OCI-LY1 (cell line): ENCODE data around the gene DQX1.

Experiments
- H2AFZ ChIP-seq: fragments of 200-600 bp; sonication (generic), shearing (Covaris generic); 2 replicates; pipeline ENCODE4 v1.6.0; 2014; ENCODE audit warnings: antibody characterized with exemption, mild to moderate bottlenecking, low read length
- H3F3A ChIP-seq: fragments of 200-600 bp; sonication (generic), shearing (Covaris generic); 2 replicates; pipeline ENCODE4 v1.6.0; 2014; ENCODE audit warnings: mild to moderate bottlenecking, antibody characterized with exemption, low read length, moderate library complexity; ENCODE audit not compliant: insufficient read depth
- H3K27ac ChIP-seq: fragments of 200-600 bp; sonication (generic); 2 replicates; pipeline ENCODE4 v1.5.1; 2014; ENCODE audit warnings: low read length, mixed run types, mild to moderate bottlenecking, low read depth; ENCODE audit not compliant: poor library complexity, severe bottlenecking
- H3K27me3 ChIP-seq: fragments of 200-600 bp; sonication (generic); 2 replicates; pipeline ENCODE4 v1.6.0; 2014; ENCODE audit warnings: antibody characterized with exemption, mild to moderate bottlenecking, low read length, moderate library complexity; ENCODE audit not compliant: insufficient read depth
- H3K36me3 ChIP-seq: fragments of 200-600 bp; sonication (generic); 2 replicates; pipeline ENCODE4 v1.6.1; 2014; ENCODE audit warnings: mild to moderate bottlenecking, antibody characterized with exemption, low read length, moderate library complexity, mixed read lengths; ENCODE audit not compliant: insufficient read depth
- H3K4me1 ChIP-seq: fragments of 200-600 bp; sonication (generic); 2 replicates; pipeline ENCODE4 v1.5.1; 2014; ENCODE audit warnings: mild to moderate bottlenecking, low read length, moderate library complexity; ENCODE audit not compliant: insufficient read depth, severe bottlenecking
- H3K4me2 ChIP-seq: fragments of 200-600 bp; sonication (generic), shearing (Covaris generic); 2 replicates; pipeline ENCODE4 v1.6.1; 2014; ENCODE audit warnings: low read length
- H3K4me3 ChIP-seq: fragments of 200-600 bp; sonication (generic); 2 replicates; pipeline ENCODE4 v1.5.1; 2014; ENCODE audit warnings: low read length, low read depth, mild to moderate bottlenecking, mixed read lengths; ENCODE audit not compliant: poor library complexity, severe bottlenecking
- H3K79me2 ChIP-seq: fragments of 200-600 bp; shearing (Covaris generic); 2 replicates; pipeline ENCODE4 v1.6.1; 2016; ENCODE audit warnings: mixed run types, low read length, mixed read lengths; ENCODE audit not compliant: insufficient read depth
- H3K9ac ChIP-seq: fragments of 200-600 bp; sonication (generic), shearing (Covaris generic); 2 replicates; pipeline ENCODE4 v1.6.1; 2014; ENCODE audit warnings: mild to moderate bottlenecking, low read length, mixed read lengths
- H3K9me2 ChIP-seq: fragments of 200-600 bp; sonication (generic), shearing (Covaris generic); 2 replicates; pipeline ENCODE4 v1.6.1; 2014; ENCODE audit warnings: low read depth, mild to moderate bottlenecking, low read length, mixed read lengths
- H3K9me3 ChIP-seq: fragments of 200-600 bp; shearing (Covaris generic); 2 replicates; pipeline ENCODE4 v1.6.1; 2014; ENCODE audit warnings: low read length, mixed read lengths
- H4K20me1 ChIP-seq: fragments of 200-600 bp; sonication (generic), shearing (Covaris generic); 2 replicates; pipeline ENCODE4 v1.6.0; 2016; ENCODE audit warnings: mild to moderate bottlenecking, low read length; ENCODE audit not compliant: insufficient read depth
- CTCF ChIP-seq: fragments of 200-600 bp; sonication (generic), shearing (Covaris generic); IDR thresholded peaks from 2 replicates; pipeline ENCODE4 v1.5.1; 2017; ENCODE audit warnings: mild to moderate bottlenecking, antibody characterized with exemption, low read length, moderate library complexity, mixed read lengths
- EZH2 ChIP-seq: fragments of 200-600 bp; sonication (generic), shearing (Covaris generic); IDR thresholded peaks from 2 replicates; pipeline ENCODE4 v1.8.0; 2017; ENCODE audit warnings: borderline replicate concordance, mixed run types, mild to moderate bottlenecking, antibody characterized with exemption, low read length, moderate library complexity, mixed read lengths

Gene DQX1

GRCh38 chr2:74529357-74530238 is 3.6 kb upstream of the DQX1 start, which contains the start of the genes AUP1 and HTRA2:
Gene AUP1, minus strand, starts transcription at chr2:74529706. Its CDS starts 77 bp downstream, at chr2:74529629.
Gene HTRA2, plus strand, starts transcription at chr2:74529933. Its CDS starts 74 bp downstream, at chr2:74530007.
- Histone ChIP-seq H3F3A (no peaks in the 10 kb centered on the region), H3K9me3 (no peaks in the 10 kb centered on the region), H2AFZ (no peak within 1 kb of the TSS), H3K27ac (peak within 1 kb of the TSS; percentile 78), H3K27me3 (no peaks in the 10 kb centered on the region), H3K4me3 (peak within 1 kb of the TSS; percentile 91), H3K79me2 (peaks cover 10% of the 10 kb centered on the region), H3K4me2 (peak within 1 kb of the TSS; percentile 95), H3K36me3 (peaks cover 59% of the 10 kb centered on the region), H3K9ac (peak within 1 kb of the TSS; percentile 99), H3K4me1 (peaks cover 29% of the 10 kb centered on the region), H3K9me2 (no peaks in the 10 kb centered on the region), H4K20me1 (no peaks in the 10 kb centered on the region)
- TF ChIP-seq CTCF (no peak), EZH2 (no peak)

- H3K4me2 ChIP-seq, result peak overlapping the region; percentile 93
- peak overlapping the region; percentile 91 for H3K4me3 ChIP-seq
- peak overlapping the region; percentile 99 for H3K9ac ChIP-seq
- H3K27me3 ChIP-seq, result no peaks in the 10 kb centered on the region
- no peaks in the 10 kb centered on the region for H4K20me1 ChIP-seq
- H3K9me3 ChIP-seq, result no peaks in the 10 kb centered on the region
- peaks cover 29% of the 10 kb centered on the region for H3K4me1 ChIP-seq
- H3K9me2 ChIP-seq, result no peaks in the 10 kb centered on the region
- peaks cover 59% of the 10 kb centered on the region for H3K36me3 ChIP-seq
- no peak for TF ChIP-seq EZH2
- 0 out of 2 replicates have a peak, but pooled peaks have one; percentile 18 for TF ChIP-seq CTCF
- peak overlapping the region; percentile 78 for H3K27ac ChIP-seq
- no peak overlapping the region for H2AFZ ChIP-seq
- H3K79me2 ChIP-seq, result peaks cover 10% of the 10 kb centered on the region
- no peaks in the 10 kb centered on the region for H3F3A ChIP-seq
Observed at GRCh38 chr2:74528600-74529356, 2.7 kb upstream of the DQX1 start.

- H3K27me3 ChIP-seq, result no peaks in the 10 kb centered on the region
- H3K27ac ChIP-seq, result no peak overlapping the region
- H3K4me1 ChIP-seq, result peaks cover 29% of the 10 kb centered on the region
- no peak for TF ChIP-seq CTCF
- no peak for TF ChIP-seq EZH2
- H2AFZ ChIP-seq, result no peak overlapping the region
- H3K9me3 ChIP-seq, result no peaks in the 10 kb centered on the region
- H3K9me2 ChIP-seq, result no peaks in the 10 kb centered on the region
- peaks cover 50% of the 10 kb centered on the region for H3K36me3 ChIP-seq
- H3K79me2 ChIP-seq, result peaks cover 10% of the 10 kb centered on the region
- peak overlapping the region; percentile 91 for H3K4me3 ChIP-seq
- H3K9ac ChIP-seq, result no peak overlapping the region
- no peaks in the 10 kb centered on the region for H3F3A ChIP-seq
- no peaks in the 10 kb centered on the region for H4K20me1 ChIP-seq
- peak overlapping the region; percentile 93; the same call in 1 of the 2 replicates for H3K4me2 ChIP-seq
Observed at GRCh38 chr2:74527741-74528140, 1.7 kb upstream of the DQX1 start.
